Stimulated activated naive CD4-positive, alpha-beta T cell (primary cell): ENCODE results near the gene MDFIC.
A peak's percentile ranks its signal among the peaks of the same experiment; 100 is the strongest.

Experiments
- DNase-seq, 6 experiments: peaks; one replicate each; lab custom pipeline; 2025; lab: John Stamatoyannopoulos, UW

Gene MDFIC

DNA sequence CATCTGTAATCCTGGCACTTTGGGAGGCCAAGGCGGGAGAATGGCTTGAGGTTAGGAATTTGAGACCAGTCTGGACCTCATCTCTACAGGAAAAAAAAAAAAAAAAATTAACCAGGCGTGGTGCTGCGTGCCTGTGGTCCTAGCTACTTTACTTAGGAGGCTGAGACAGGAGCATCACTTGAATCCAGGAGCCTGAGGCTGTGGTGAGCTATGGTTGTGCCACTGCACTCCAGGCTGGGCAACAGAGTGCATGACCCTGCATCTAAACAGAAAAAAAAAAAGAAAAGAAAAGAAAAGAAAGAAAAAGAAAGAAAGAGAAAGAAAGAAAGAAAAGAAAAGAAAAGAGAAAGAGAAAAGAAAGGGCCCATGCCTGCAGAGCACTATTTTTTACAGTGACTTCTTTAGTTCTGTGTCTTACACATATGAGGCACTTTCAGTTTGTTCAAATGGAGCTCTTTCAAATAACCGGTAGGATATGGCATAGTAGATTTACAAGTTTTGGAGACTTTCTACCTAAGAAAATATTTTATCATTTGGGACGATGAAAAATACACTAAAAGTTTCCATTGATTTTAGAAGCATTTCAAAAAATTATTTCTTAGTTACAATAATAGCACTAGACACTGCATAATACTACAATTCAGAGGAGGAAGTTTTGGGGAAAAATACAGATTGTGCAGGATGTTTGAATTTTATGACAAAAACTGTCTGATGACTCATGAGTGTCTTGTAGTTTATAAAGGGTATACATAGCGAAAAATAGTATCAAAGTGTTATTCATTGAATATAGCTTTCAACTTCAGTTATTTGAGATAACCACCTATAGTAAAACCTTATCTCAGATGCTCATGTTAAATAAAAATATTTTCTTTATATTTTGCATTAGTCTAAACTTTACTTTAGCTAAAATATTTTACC lies 75.9 kb downstream of the MDFIC start:
- DNase-seq, result no peak

DNA sequence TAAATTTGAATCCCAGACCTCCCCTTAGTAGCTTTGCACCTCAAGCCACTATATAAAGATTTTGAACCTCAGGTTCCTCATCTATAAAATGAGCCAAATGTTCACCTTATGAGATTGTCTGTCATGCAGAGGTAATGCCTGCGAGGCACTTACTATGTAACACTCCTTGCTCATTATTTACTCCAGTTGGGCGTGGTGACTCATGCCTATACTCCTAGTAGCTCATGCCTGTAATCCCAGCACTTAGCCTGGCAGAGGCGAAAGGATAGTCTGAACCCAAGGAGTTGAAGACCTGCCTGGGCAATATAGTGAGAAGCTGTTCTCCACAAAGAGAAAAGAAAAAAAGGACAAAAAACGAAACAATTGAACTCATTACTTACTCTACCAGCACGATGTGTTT lies 82.2 kb downstream of the MDFIC start:
- DNase-seq, result no peak

DNA sequence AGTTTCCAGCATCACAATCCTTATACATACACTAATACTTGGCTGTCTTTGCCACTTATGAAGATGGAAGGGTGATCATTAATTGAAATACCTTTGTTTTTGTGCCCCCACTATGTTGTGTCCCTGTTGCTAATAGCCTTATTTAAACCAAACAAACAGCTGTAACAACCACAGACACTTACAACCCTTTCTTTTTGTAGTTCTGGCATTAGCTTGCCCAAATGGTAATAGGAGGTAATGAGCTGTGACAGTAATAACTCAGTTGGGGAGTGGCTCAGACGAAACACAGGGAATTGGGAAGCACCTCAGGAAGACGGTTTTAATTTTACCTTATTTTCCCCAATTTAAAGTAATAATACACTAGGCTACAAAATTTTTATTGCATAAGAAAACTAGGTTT lies 83.4 kb downstream of the MDFIC start:
- no peak for DNase-seq

GRCh38 chr7:115005953-115006352 lies 84.1 kb downstream of the MDFIC start:
- DNase-seq, result no peak

- no peak for DNase-seq
These were observed 85.9 kb downstream of the MDFIC start for GRCh38 chr7:115007751-115008150.

GRCh38 chr7:115008465-115009114 lies 86.7 kb downstream of the MDFIC start:
- peak in 2 of 6 experiments; percentile 6 to 12 for DNase-seq

DNA sequence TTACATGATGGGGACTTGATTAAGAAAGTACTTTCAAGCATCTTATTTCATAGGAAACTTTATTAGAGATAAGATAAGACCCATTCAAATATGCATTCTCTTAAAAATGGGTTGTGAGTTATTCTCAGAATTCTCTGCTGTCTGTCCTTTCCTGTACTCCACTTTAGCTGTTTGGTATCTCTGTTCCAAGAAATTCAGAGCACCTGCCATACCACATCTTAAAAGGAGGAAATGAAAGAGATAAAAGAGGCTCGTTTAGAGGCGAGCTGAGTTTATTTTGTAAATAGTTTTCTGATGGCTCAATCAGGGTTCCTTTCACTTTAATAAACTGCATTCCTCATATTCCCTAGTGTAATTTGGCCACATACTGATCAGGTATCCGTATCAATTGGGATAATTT lies 87.2 kb downstream of the MDFIC start:
- DNase-seq, result peak in 1 of 6 experiments; percentile 20

GRCh38 chr7:115009736-115010440 lies 88.0 kb downstream of the MDFIC start:
- DNase-seq, result no peak

DNA sequence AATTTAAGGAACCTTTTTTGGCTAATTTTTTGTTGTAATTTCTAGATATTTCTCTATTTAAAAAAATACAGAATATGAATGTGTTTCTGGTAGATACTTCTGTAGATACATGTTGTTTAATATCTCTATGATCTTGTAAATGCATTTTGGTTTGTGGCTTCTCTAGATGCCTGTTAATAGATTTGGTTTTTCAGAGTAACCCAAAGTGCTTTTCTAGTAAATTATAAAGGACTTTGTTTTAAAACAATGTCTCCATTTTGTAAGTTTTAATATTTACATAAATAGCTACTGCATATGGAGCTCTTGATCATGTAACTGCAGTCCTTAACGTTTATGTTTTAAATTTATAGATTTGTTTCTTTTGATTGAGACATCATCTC lies 88.5 kb downstream of the MDFIC start:
- no peak for DNase-seq

DNA sequence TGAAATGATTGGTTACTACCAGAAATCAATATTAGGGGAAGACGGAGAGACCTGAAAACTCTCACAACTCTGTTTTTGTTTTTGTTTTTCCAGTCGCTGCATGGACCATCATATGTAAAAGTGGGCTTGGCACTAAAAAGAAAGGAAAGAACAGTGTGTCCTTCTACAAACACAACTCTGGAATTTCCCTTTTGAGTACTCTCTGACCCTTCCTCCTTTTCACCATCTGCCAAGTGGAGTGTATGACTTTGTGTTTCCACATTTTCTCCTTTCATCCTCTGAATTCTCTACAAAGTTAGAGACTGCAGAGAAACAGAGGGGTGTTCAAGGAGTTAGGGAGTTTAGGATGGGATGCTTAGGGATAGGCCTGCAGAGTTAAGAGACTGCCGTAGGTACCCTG lies 92.0 kb downstream of the MDFIC start:
- no peak for DNase-seq

GRCh38 chr7:115014794-115015193 lies 92.9 kb downstream of the MDFIC start:
- DNase-seq, result no peak

- no peak for DNase-seq
These were observed 93.7 kb downstream of the MDFIC start for GRCh38 chr7:115015619-115016018.

- no peak for DNase-seq
These were observed 98.2 kb downstream of the MDFIC start for GRCh38 chr7:115019882-115020605.

DNA sequence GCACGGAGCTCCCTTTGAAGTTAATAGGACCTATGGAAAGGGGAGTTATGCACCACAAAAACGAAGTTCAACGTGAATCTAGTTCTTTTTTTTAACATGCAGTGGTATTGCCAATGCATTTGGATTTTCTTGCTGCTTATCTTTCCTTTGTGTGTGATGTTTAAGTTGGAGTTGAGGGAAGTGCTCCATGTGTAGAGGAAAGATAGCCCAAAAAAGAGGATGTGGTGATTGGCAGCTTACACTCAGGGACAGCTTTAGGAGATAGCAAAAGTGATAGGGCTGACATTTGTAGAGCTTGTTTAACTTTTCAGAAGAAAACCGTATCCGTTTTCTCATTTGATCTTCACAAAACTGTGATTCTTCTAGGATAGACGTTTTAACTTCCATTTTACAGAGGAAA lies 101.3 kb downstream of the MDFIC start:
- no peak for DNase-seq

DNA sequence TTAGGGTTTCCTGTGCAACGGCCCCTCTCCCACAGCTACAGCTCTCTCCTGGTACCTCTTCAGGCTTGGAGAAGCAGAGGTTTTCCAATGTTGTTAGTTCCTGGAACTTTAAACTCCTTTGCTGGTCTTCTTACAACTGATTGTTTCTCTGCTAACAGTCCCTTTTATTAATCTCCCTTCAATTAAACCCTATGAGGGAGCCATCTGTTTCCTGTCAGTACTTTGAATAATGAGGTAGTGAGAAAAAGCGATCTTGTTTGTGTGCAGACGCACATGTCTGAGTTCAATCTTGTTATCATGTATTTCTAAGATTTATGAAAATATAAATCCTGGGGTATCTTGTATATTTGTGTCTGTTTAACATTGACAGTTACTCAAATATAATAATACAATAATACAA lies 102.4 kb downstream of the MDFIC start:
- no peak for DNase-seq

DNA sequence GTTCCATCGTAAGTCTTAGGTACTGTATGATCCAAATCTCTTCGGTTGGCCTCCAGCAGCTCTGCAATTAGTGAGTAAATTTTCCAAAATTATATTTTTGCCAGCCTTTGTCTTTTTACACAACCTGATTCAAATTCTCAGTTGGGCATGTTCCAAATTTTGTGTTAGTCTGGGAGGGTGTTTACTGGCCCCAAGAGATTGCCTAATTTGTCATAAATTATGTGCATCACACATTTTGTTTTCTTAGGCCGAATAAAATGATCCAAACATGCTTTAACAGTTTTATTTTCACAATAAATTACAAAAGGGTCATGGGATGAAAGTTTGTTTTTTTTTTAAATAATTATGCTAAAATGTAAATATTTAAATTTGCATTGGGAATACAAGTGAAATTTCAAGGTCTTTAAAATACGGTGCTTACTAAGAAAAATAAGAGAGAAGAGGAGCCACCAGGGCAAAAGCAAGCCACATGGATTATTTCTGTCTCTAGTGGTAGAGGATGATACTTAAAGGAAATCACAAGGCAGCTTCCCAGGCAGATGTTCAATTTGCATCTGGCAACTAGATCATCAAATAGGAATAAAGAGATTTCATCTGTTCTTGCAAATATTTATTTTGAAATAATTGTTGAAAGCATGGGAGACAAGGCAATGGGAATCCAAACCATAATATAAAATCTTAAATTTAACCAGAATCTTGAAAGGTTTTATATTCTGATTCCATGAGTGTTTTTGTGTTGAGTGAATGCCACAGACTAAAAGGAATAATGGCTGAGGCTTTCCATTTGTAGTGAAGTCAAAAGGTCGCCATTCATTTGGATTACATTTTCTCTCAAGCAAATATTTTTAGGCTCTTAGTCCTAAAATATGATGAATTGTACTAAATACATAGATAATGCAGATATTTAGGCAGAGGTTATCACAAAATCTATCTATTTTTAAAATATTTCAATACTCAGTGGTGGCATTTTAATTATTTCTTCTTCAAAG lies 111.1 kb downstream of the MDFIC start:
- DNase-seq, result no peak

- DNase-seq, result no peak
These were observed 112.1 kb downstream of the MDFIC start for GRCh38 chr7:115033917-115034459.

- no peak for DNase-seq
These were observed 112.6 kb downstream of the MDFIC start for GRCh38 chr7:115034515-115034914.

GRCh38 chr7:115037128-115037802 lies 115.4 kb downstream of the MDFIC start:
- no peak for DNase-seq

DNA sequence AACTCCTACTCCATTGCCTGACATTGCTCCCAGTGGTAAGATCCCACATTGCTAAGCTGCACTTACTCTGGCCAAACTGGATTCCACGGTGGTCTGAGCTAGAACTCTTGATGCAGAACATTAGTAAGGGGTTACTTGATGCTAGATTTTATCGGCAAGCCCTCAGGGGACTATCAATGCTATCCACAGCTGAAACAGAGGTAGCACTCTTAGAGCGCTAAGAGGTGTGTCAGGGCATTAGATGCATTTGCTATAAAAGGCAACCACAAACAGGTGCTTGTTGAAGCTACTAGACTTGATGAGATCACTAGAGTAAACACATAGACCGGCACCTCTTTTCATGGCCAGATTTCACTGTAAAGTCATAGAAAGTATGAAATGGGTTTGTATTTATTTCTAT lies 116.3 kb downstream of the MDFIC start:
- DNase-seq, result no peak
